Mucosa of rectum (tissue), 2 donors: Measurements from ENCODE around the gene SLC27A4.

Experiments used
- H3K27ac ChIP-seq, 2 donors: one replicate each; pipeline ENCODE4 v1.7.0; 2013; ENCODE audit warnings: inconsistent platforms in 2 of 2, low read depth in 2 of 2, low read length in 2 of 2
- H3K27me3 ChIP-seq, 2 donors: one replicate each; pipeline ENCODE4 v1.7.0; 2013; ENCODE audit warnings: low read length in 2 of 2; ENCODE audit not compliant: control insufficient read depth in 2 of 2, insufficient read depth in 2 of 2
- H3K36me3 ChIP-seq, 2 donors: one replicate each; pipeline ENCODE4 v1.7.0; 2013; ENCODE audit warnings: low read length in 2 of 2; ENCODE audit not compliant: control insufficient read depth in 2 of 2, insufficient read depth in 2 of 2
- H3K4me1 ChIP-seq, 2 donors: one replicate each; pipeline ENCODE4 v1.7.0; 2013; ENCODE audit warnings: low read length in 2 of 2, mild to moderate bottlenecking in 1 of 2; ENCODE audit not compliant: control insufficient read depth in 2 of 2, insufficient read depth in 2 of 2
- H3K4me3 ChIP-seq, 2 donors: one replicate each; pipeline ENCODE4 v1.7.0; 2013; ENCODE audit warnings: low read length in 2 of 2
- H3K9ac ChIP-seq, 2 donors: one replicate each; pipeline ENCODE4 v1.7.0; 2013; ENCODE audit warnings: low read length in 2 of 2, low read depth in 1 of 2, mild to moderate bottlenecking in 1 of 2
- H3K9me3 ChIP-seq, 2 donors: one replicate each; pipeline ENCODE4 v1.7.0; 2013; ENCODE audit warnings: low read length in 2 of 2; ENCODE audit not compliant: control insufficient read depth in 2 of 2
- donor health status: healthy.
- donor health status: Normal muscosa, but diverticular disease.

SLC27A4 gene

GRCh38 chr9:128361986-128362646 is 21.8 kb downstream of the SLC27A4 start:
- Histone ChIP-seq H3K9ac (peak overlapping the region; percentile 30 to 38), H3K4me3 (peak overlapping the region; percentile 64 to 79), H3K9me3 (no peaks in the 10 kb centered on the region), H3K27ac (peak overlapping the region in 1 of 2 donors; percentile 41), H3K4me1 (peaks cover 5 to 12% of the 10 kb centered on the region in 2 donors), H3K27me3 (no peaks in the 10 kb centered on the region), H3K36me3 (peaks cover 0 to 10% of the 10 kb centered on the region in 2 donors)

GRCh38 chr9:128362774-128363173 is 22.4 kb downstream of the SLC27A4 start:
- H3K36me3 ChIP-seq: peaks cover 0 to 10% of the 10 kb centered on the region in 2 donors
- no peaks in the 10 kb centered on the region for H3K27me3 ChIP-seq
- no peaks in the 10 kb centered on the region for H3K9me3 ChIP-seq
- no peak overlapping the region for H3K9ac ChIP-seq
- H3K27ac ChIP-seq: no peak overlapping the region
- H3K4me3 ChIP-seq: no peak overlapping the region
- H3K4me1 ChIP-seq: peaks cover 5 to 12% of the 10 kb centered on the region in 2 donors

GRCh38 chr9:128365525-128365924 is 25.2 kb downstream of the SLC27A4 start:
- Histone ChIP-seq H3K9ac (peak overlapping the region in 1 of 2 donors; percentile 56), H3K9me3 (no peaks in the 10 kb centered on the region), H3K27me3 (no peaks in the 10 kb centered on the region), H3K4me1 (peaks cover 10 to 16% of the 10 kb centered on the region in 2 donors), H3K4me3 (no peak overlapping the region), H3K27ac (no peak overlapping the region), H3K36me3 (peaks cover 0 to 1% of the 10 kb centered on the region in 2 donors)

GRCh38 chr9:128369024-128369706 is 28.8 kb downstream of the SLC27A4 start:
- Histone ChIP-seq H3K9ac (no peak overlapping the region), H3K27ac (no peak overlapping the region), H3K36me3 (peaks cover 0 to 9% of the 10 kb centered on the region in 2 donors), H3K9me3 (no peaks in the 10 kb centered on the region), H3K27me3 (no peaks in the 10 kb centered on the region), H3K4me3 (no peak overlapping the region), H3K4me1 (peaks cover 18 to 22% of the 10 kb centered on the region in 2 donors)

- Histone ChIP-seq H3K36me3 (peaks cover 0 to 15% of the 10 kb centered on the region in 2 donors), H3K9me3 (no peaks in the 10 kb centered on the region), H3K27ac (peak overlapping the region; percentile 85 to 90), H3K4me3 (peak overlapping the region; percentile 88 to 98), H3K4me1 (peaks cover 15 to 18% of the 10 kb centered on the region in 2 donors), H3K27me3 (no peaks in the 10 kb centered on the region), H3K9ac (peak overlapping the region; percentile 86 to 96)
Observed at GRCh38 chr9:128370367-128370751, 30.0 kb downstream of the SLC27A4 start.

GRCh38 chr9:128370752-128371629 is 30.7 kb downstream of the SLC27A4 start, which contains the start of gene URM1:
TSS of gene URM1 (plus strand) at chr9:128371374. CDS start at chr9:128371381, 7 bp downstream.
- Histone ChIP-seq H3K9me3 (no peaks in the 10 kb centered on the region), H3K36me3 (peaks cover 0 to 15% of the 10 kb centered on the region in 2 donors), H3K4me1 (peaks cover 15 to 18% of the 10 kb centered on the region in 2 donors), H3K27ac (peak within 1 kb of the TSS; percentile 85 to 90), H3K27me3 (no peaks in the 10 kb centered on the region), H3K9ac (peak within 1 kb of the TSS; percentile 96 to 97), H3K4me3 (peak within 1 kb of the TSS; percentile 88 to 98)

GRCh38 chr9:128371630-128372117 is 31.3 kb downstream of the SLC27A4 start:
- peaks cover 15 to 18% of the 10 kb centered on the region in 2 donors for H3K4me1 ChIP-seq
- H3K9ac ChIP-seq: peak overlapping the region; percentile 96 to 97
- peak overlapping the region; percentile 88 to 98 for H3K4me3 ChIP-seq
- peaks cover 0 to 15% of the 10 kb centered on the region in 2 donors for H3K36me3 ChIP-seq
- no peaks in the 10 kb centered on the region for H3K9me3 ChIP-seq
- H3K27ac ChIP-seq: peak overlapping the region; percentile 85 to 90
- H3K27me3 ChIP-seq: no peaks in the 10 kb centered on the region

GRCh38 chr9:128372188-128372641 is 31.9 kb downstream of the SLC27A4 start:
- peak overlapping the region; percentile 96 to 97 for H3K9ac ChIP-seq
- no peaks in the 10 kb centered on the region for H3K27me3 ChIP-seq
- peaks cover 0 to 15% of the 10 kb centered on the region in 2 donors for H3K36me3 ChIP-seq
- peak overlapping the region; percentile 88 to 98 for H3K4me3 ChIP-seq
- H3K9me3 ChIP-seq: no peaks in the 10 kb centered on the region
- H3K4me1 ChIP-seq: peaks cover 15 to 18% of the 10 kb centered on the region in 2 donors
- peak overlapping the region; percentile 85 to 90 for H3K27ac ChIP-seq

GRCh38 chr9:128372784-128373183 is 32.5 kb downstream of the SLC27A4 start:
- no peaks in the 10 kb centered on the region for H3K9me3 ChIP-seq
- no peak overlapping the region for H3K4me3 ChIP-seq
- H3K9ac ChIP-seq: no peak overlapping the region
- H3K36me3 ChIP-seq: peaks cover under 1 to 17% of the 10 kb centered on the region in 2 donors
- no peak overlapping the region for H3K27ac ChIP-seq
- H3K4me1 ChIP-seq: peaks cover 15 to 18% of the 10 kb centered on the region in 2 donors
- H3K27me3 ChIP-seq: no peaks in the 10 kb centered on the region
